Measurements from ENCODE around the gene H6PD.

GRCh38 chr1:9218917-9219316 is 15.7 kb upstream of the H6PD start:
- TF ChIP-seq CTCF (IDR thresholded peaks at IDR 0.05; ENCODE audit: extremely low read depth in 1 of 2, insufficient read depth in 1 of 2, low read depth in 1 of 2, low read length in 2 of 2), result no peak
- no peak for TF ChIP-seq POLR2AphosphoS5 (IDR thresholded peaks at IDR 0.05; ENCODE audit: insufficient read depth, low read depth, low read length)
- TF ChIP-seq POLR2A (IDR thresholded peaks at IDR 0.05; ENCODE audit: low read depth, low read length), result no peak
- TF ChIP-seq MYC (IDR thresholded peaks at IDR 0.05; ENCODE audit: low read depth, low read length), result no peak
- no peak for TF ChIP-seq MAX (IDR thresholded peaks at IDR 0.05; ENCODE audit: insufficient read depth, insufficient read length)
- TF ChIP-seq EZH2 (IDR thresholded peaks at IDR 0.05; ENCODE audit: borderline replicate concordance, low read depth, low read length, severe bottlenecking), result no peak
- no peak for TF ChIP-seq JUN (IDR thresholded peaks at IDR 0.05; ENCODE audit: borderline replicate concordance, insufficient read depth, insufficient read length, low read depth)
- no peak for TF ChIP-seq FOS (IDR thresholded peaks at IDR 0.05; ENCODE audit: borderline replicate concordance, insufficient read depth, low read length)
- TF ChIP-seq GATA2 (IDR thresholded peaks at IDR 0.05; ENCODE audit: insufficient read depth, insufficient read length, low read depth, low read length), result no peak
